HCT116 (cell line): ENCODE measurements around the gene LTBP1. TPM values are rescaled to one million over a fixed set of nuclear protein-coding genes. Genes with fewer than 3 reads are reported as not detected.

Experiments
- ATAC-seq: fragments of 200-7000 bp; cut with Tn5 transposase; 2 replicates; pipeline ENCODE4 v1.9.1; 2020; ENCODE audit warnings: mild to moderate bottlenecking, moderate library complexity
- BruUV-seq: library from RNA; stranded (reverse); fragments of 400-500 nt; replicated peaks from 2 replicates; lab custom pipeline; 2021; lab: Mats Ljungman, UMichigan
- CTCF ChIA-PET: fragments of 300-600 bp; sonication (Branson Sonifier 250); formaldehyde crosslinking; loops from one replicate; lab custom pipeline; 2021; ENCODE audit warnings: antibody characterized with exemption; lab: Charles Lee
- POLR2A ChIA-PET: fragments of 300-600, 350-600 bp; sonication (Branson Sonifier 250); formaldehyde crosslinking; loops from one replicate; lab custom pipeline; 2021; ENCODE audit warnings: antibody characterized with exemption; lab: Charles Lee
- RAD21 ChIA-PET, 2 experiments: fragments of 300-600 bp; sonication (Branson Sonifier 250); formaldehyde crosslinking; loops; one replicate each; lab custom pipeline; 2023; ENCODE audit warnings: low total read pairs in 2 of 2; ENCODE audit not compliant: uncharacterized antibody in 2 of 2, unreplicated experiment in 2 of 2, low non-redundant PET in 1 of 2; lab: Charles Lee
- DNase-seq: peaks from one replicate; pipeline ENCODE4 v3.0.0-alpha.2; 2010; ENCODE audit warnings: low read depth, low spot score
- H2AFZ ChIP-seq: fragments of 200-600 bp; shearing (Covaris generic), sonication (generic); 2 replicates; pipeline ENCODE4 v1.6.1; 2017; ENCODE audit warnings: low read depth, mixed run types, mixed read lengths, antibody characterized with exemption, low read length; ENCODE audit not compliant: poor library complexity, severe bottlenecking
- H3K27ac ChIP-seq: 2 replicates; pipeline ENCODE4 v1.5.1; 2012; ENCODE audit warnings: low read depth, low read length
- H3K27me3 ChIP-seq: fragments of 200-600 bp; sonication (generic); 2 replicates; pipeline ENCODE4 v1.6.1; 2016; ENCODE audit warnings: mixed run types, low read length, mixed read lengths; ENCODE audit not compliant: insufficient read depth
- H3K36me3 ChIP-seq, 2 experiments: fragments of 200-500 bp in 1 of 2; fragments of 200-600 bp in 1 of 2; sonication (Bioruptor generic) in 1 of 2; sonication (generic) in 1 of 2; 2 replicates each; pipeline versions ENCODE4 v1.5.1 to v1.6.1; 2014 to 2016; ENCODE audit warnings: low read length in 2 of 2, inconsistent platforms in 1 of 2, mixed read lengths in 1 of 2, mixed run types in 1 of 2; ENCODE audit not compliant: insufficient read depth in 2 of 2, control insufficient read depth in 1 of 2
- H3K4me1 ChIP-seq, 2 experiments: fragments of 200-600 bp in 1 of 2; sonication (generic) in 1 of 2; 2 replicates each; pipeline versions ENCODE4 v1.5.1 to v1.6.1; 2012 to 2017; ENCODE audit warnings: low read length in 2 of 2, inconsistent platforms in 1 of 2, mild to moderate bottlenecking in 1 of 2, mixed read lengths in 1 of 2, mixed run types in 1 of 2, moderate library complexity in 1 of 2; ENCODE audit not compliant: insufficient read depth in 2 of 2, control insufficient read depth in 1 of 2
- H3K4me2 ChIP-seq: fragments of 200-600 bp; sonication (generic); 2 replicates; pipeline ENCODE4 v1.6.1; 2017; ENCODE audit warnings: mixed run types, low read length, mixed read lengths
- H3K4me3 ChIP-seq, 2 experiments: fragments of 200-600 bp in 1 of 2; sonication (generic) in 1 of 2; replicated peaks in 1 of 2; 2 replicates each; pipeline ENCODE4 v1.5.1; 2011 to 2016; ENCODE audit warnings: low read length in 2 of 2, control low read depth in 1 of 2, low read depth in 1 of 2, mild to moderate bottlenecking in 1 of 2, mixed read lengths in 1 of 2, mixed run types in 1 of 2
- H3K79me2 ChIP-seq: fragments of 200-600 bp; sonication (generic); 2 replicates; pipeline ENCODE4 v1.6.1; 2017; ENCODE audit warnings: mild to moderate bottlenecking, mixed run types, low read length, moderate library complexity, mixed read lengths; ENCODE audit not compliant: insufficient read depth
- H3K9ac ChIP-seq: fragments of 200-600 bp; sonication (generic); 2 replicates; pipeline ENCODE4 v1.6.1; 2016; ENCODE audit warnings: low read length, mixed read lengths
- H3K9me2 ChIP-seq: fragments of 200-600 bp; sonication (generic), shearing (Covaris generic); 2 replicates; pipeline ENCODE4 v1.6.1; 2017; ENCODE audit warnings: mixed run types, mild to moderate bottlenecking, moderate library complexity; ENCODE audit not compliant: insufficient read depth
- H3K9me3 ChIP-seq, 2 experiments: fragments of 200-500 bp in 1 of 2; fragments of 200-600 bp in 1 of 2; sonication (Bioruptor generic) in 1 of 2; sonication (generic) in 1 of 2; 2 replicates each; pipeline ENCODE4 v1.6.1; 2014 to 2017; ENCODE audit warnings: low read length in 2 of 2, mixed read lengths in 2 of 2, inconsistent platforms in 1 of 2, low read depth in 1 of 2, mild to moderate bottlenecking in 1 of 2, mixed run types in 1 of 2, moderate library complexity in 1 of 2; ENCODE audit not compliant: control insufficient read depth in 1 of 2, insufficient read depth in 1 of 2
- H4K20me1 ChIP-seq: fragments of 200-600 bp; sonication (generic), shearing (Covaris generic); 2 replicates; pipeline ENCODE4 v1.6.1; 2017; ENCODE audit warnings: mixed run types, mild to moderate bottlenecking, moderate library complexity; ENCODE audit not compliant: insufficient read depth
- CBX3 ChIP-seq: IDR thresholded peaks from 2 replicates; pipeline ENCODE4 v1.6.1; 2012; ENCODE audit warnings: low read depth
- CEBPB ChIP-seq: IDR thresholded peaks from 2 replicates; pipeline ENCODE4 v1.6.1; 2012; ENCODE audit warnings: low read depth
- JUND ChIP-seq: IDR thresholded peaks from 2 replicates; pipeline ENCODE4 v1.6.1; 2012
- POLR2AphosphoS5 ChIP-seq: IDR thresholded peaks from 2 replicates; pipeline ENCODE4 v1.6.1; 2011; ENCODE audit warnings: mild to moderate bottlenecking, low read depth, low read length, moderate library complexity
- SP1 ChIP-seq: IDR thresholded peaks from 2 replicates; pipeline ENCODE4 v1.6.1; 2012; ENCODE audit warnings: low read depth
- YY1 ChIP-seq: IDR thresholded peaks from 2 replicates; pipeline ENCODE4 v1.6.1; 2011; ENCODE audit warnings: low read length, low read depth, moderate library complexity, mild to moderate bottlenecking; ENCODE audit not compliant: insufficient replicate concordance; ENCODE audit errors: extremely low read depth
- ZBTB33 ChIP-seq: IDR thresholded peaks from 2 replicates; pipeline ENCODE4 v1.6.1; 2011; ENCODE audit warnings: mild to moderate bottlenecking, low read length, moderate library complexity; ENCODE audit not compliant: insufficient replicate concordance; ENCODE audit errors: extremely low read depth
- intact Hi-C: fragments of 100-400 bp; cut with micrococcal nuclease; formaldehyde crosslinking; loops from 2 replicates; pipeline ENCODE4 v1.10.0; 2022
- total RNA-seq: library from RNA; stranded (reverse); gene quantifications from one replicate; pipeline ENCODE4 v1.2.1, GENCODE V29; 2021; ENCODE audit not compliant: unreplicated experiment

LTBP1 gene
- total RNA-seq, 1 experiment from 2014 or later = 5.1 TPM

DNA sequence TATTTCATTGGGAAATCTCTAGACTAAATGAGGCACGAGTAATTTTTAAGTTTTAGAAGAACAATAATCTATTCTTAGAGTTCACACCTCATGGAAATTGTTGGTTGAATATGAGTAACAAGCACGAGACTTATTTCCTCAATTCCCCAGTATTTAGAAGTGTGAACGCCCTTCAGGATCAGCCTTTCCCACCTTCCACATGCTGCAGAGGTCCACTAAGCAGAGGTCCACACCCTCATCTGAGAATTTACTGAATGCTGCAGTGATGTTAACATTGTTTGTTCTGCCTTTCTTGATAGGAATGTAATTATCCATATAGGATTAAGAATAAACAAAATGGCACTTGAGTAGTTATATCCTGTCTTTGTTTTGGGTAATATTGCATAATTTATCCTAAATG lies 41.8 kb downstream of the LTBP1 start:
- ChIA-PET POLR2A (no interaction called here), CTCF (no interaction called here), RAD21 (no interaction called here)
- no peaks in the 10 kb centered on the region for H3K36me3 ChIP-seq
- H4K20me1 ChIP-seq = no peaks in the 10 kb centered on the region
- H3K9ac ChIP-seq = no peak overlapping the region
- no peaks in the 10 kb centered on the region for H3K79me2 ChIP-seq
- no peaks in the 10 kb centered on the region for H3K9me3 ChIP-seq
- H3K27ac ChIP-seq = no peak overlapping the region
- ATAC-seq (no peak), DNase-seq (no peak)
- no peaks in the 10 kb centered on the region for H3K4me1 ChIP-seq
- no peak overlapping the region for H2AFZ ChIP-seq
- TF ChIP-seq JUND = no peak
- no peak for TF ChIP-seq YY1
- TF ChIP-seq ZBTB33 = no peak
- H3K4me3 ChIP-seq = no peak overlapping the region
- no peak overlapping the region for H3K4me2 ChIP-seq
- no TSS peak for BruUV-seq
- H3K9me2 ChIP-seq = no peaks in the 10 kb centered on the region
- no peaks in the 10 kb centered on the region for H3K27me3 ChIP-seq
- intact Hi-C loops = no loop called here

- no peak overlapping the region for H3K4me3 ChIP-seq
- no peaks in the 10 kb centered on the region for H3K27me3 ChIP-seq
- H3K9me2 ChIP-seq = no peaks in the 10 kb centered on the region
- H3K36me3 ChIP-seq = no peaks in the 10 kb centered on the region
- ChIA-PET RAD21 (no interaction called here), CTCF (no interaction called here), POLR2A (no interaction called here)
- intact Hi-C loops = no loop called here
- no peaks in the 10 kb centered on the region for H4K20me1 ChIP-seq
- BruUV-seq = no TSS peak
- H3K4me1 ChIP-seq = no peaks in the 10 kb centered on the region
- ATAC-seq (no peak), DNase-seq (no peak)
- no peak overlapping the region for H3K4me2 ChIP-seq
- H3K9ac ChIP-seq = no peak overlapping the region
- no peaks in the 10 kb centered on the region for H3K9me3 ChIP-seq
- no peak overlapping the region for H2AFZ ChIP-seq
- TF ChIP-seq CEBPB (no peak), SP1 (no peak), POLR2AphosphoS5 (no peak), CBX3 (no peak), YY1 (no peak)
- no peak overlapping the region for H3K27ac ChIP-seq
- no peaks in the 10 kb centered on the region for H3K79me2 ChIP-seq
Measured at GRCh38 chr2:32990556-32990955, 43.8 kb downstream of the LTBP1 start.
